Measurements from ENCODE around the gene DNAJC4. TPM values are rescaled to one million over a fixed set of nuclear protein-coding genes. Genes with fewer than 3 reads are reported as not detected.

Gene DNAJC4
- total and polyA plus RNA-seq, 9 of the 15 experiments (the other 6 are each of a cell fraction or from before 2014, with no cell fraction given): 4.0 to 32.6 (median 19.9) TPM

GRCh38 chr11:64245797-64246620, 15.7 kb downstream of the DNAJC4 start (continued):
- TF ChIP-seq TEAD1 (CRISPR knock-in tag; IDR thresholded peaks at IDR 0.05) (peak in 1 of 2 experiments; percentile 85; a peak in 2 of 4 replicates), BRF1 (IDR thresholded peaks at IDR 0.05; ENCODE audit: borderline replicate concordance, extremely low read depth, insufficient read length) (no peak), XRCC5 (IDR thresholded peaks at IDR 0.05; ENCODE audit: low read depth, low read length) (no peak), ZNF79 (CRISPR knock-in tag; IDR thresholded peaks at IDR 0.05; ENCODE audit: low read depth) (no peak), ZNF57 (CRISPR knock-in tag; IDR thresholded peaks at IDR 0.05) (no peak), COPS2 (conservative IDR thresholded peaks at IDR 0.05) (no peak), ZFP30 (CRISPR knock-in tag; IDR thresholded peaks at IDR 0.05; ENCODE audit: borderline replicate concordance) (no peak), ZNF668 (CRISPR knock-in tag; IDR thresholded peaks at IDR 0.05) (no peak), HOMEZ (CRISPR knock-in tag; IDR thresholded peaks at IDR 0.05) (no peak), TSC22D4 (tag; IDR thresholded peaks at IDR 0.05) (no peak), ELK1 (CRISPR knock-in tag; IDR thresholded peaks at IDR 0.05) (no peak), MTA2 (IDR thresholded peaks at IDR 0.05; ENCODE audit: low read depth) (no peak), ZFP1 (CRISPR knock-in tag; IDR thresholded peaks at IDR 0.05) (no peak), MED1 (CRISPR knock-in tag; IDR thresholded peaks at IDR 0.05; ENCODE audit: borderline replicate concordance) (no peak), MEF2D (tag; conservative IDR thresholded peaks at IDR 0.05; ENCODE audit: low read depth) (no peak), OTX1 (CRISPR knock-in tag; IDR thresholded peaks at IDR 0.05) (no peak), CBX3 (IDR thresholded peaks at IDR 0.05; ENCODE audit: borderline replicate concordance in 1 of 2, low read length in 2 of 2) (no peak; a peak in 1 of 3 replicates), PHB2 (IDR thresholded peaks at IDR 0.05; ENCODE audit: low read depth) (no peak), ZNF165 (CRISPR knock-in tag; IDR thresholded peaks at IDR 0.05; ENCODE audit: borderline replicate concordance) (no peak)
